HCT116 (cell line): Measurements from ENCODE around the gene SEC31B. TPM values are rescaled to one million over a fixed set of nuclear protein-coding genes. Genes with fewer than 3 reads are reported as not detected.

Experiments
- ATAC-seq: fragments of 200-7000 bp; cut with Tn5 transposase; 2 replicates; pipeline ENCODE4 v1.9.1; 2020; ENCODE audit warnings: mild to moderate bottlenecking, moderate library complexity
- BruUV-seq: library from RNA; stranded (reverse); fragments of 400-500 nt; replicated peaks from 2 replicates; lab custom pipeline; 2021; lab: Mats Ljungman, UMichigan
- CTCF ChIA-PET: fragments of 300-600 bp; sonication (Branson Sonifier 250); formaldehyde crosslinking; loops from one replicate; lab custom pipeline; 2021; ENCODE audit warnings: antibody characterized with exemption; lab: Charles Lee
- POLR2A ChIA-PET: fragments of 300-600, 350-600 bp; sonication (Branson Sonifier 250); formaldehyde crosslinking; loops from one replicate; lab custom pipeline; 2021; ENCODE audit warnings: antibody characterized with exemption; lab: Charles Lee
- RAD21 ChIA-PET, 2 experiments: fragments of 300-600 bp; sonication (Branson Sonifier 250); formaldehyde crosslinking; loops; one replicate each; lab custom pipeline; 2023; ENCODE audit warnings: low total read pairs in 2 of 2; ENCODE audit not compliant: uncharacterized antibody in 2 of 2, unreplicated experiment in 2 of 2, low non-redundant PET in 1 of 2; lab: Charles Lee
- DNase-seq: peaks from one replicate; pipeline ENCODE4 v3.0.0-alpha.2; 2010; ENCODE audit warnings: low read depth, low spot score
- H2AFZ ChIP-seq: fragments of 200-600 bp; shearing (Covaris generic), sonication (generic); 2 replicates; pipeline ENCODE4 v1.6.1; 2017; ENCODE audit warnings: low read depth, mixed run types, mixed read lengths, antibody characterized with exemption, low read length; ENCODE audit not compliant: poor library complexity, severe bottlenecking
- H3K27ac ChIP-seq: 2 replicates; pipeline ENCODE4 v1.5.1; 2012; ENCODE audit warnings: low read depth, low read length
- H3K27me3 ChIP-seq: fragments of 200-600 bp; sonication (generic); 2 replicates; pipeline ENCODE4 v1.6.1; 2016; ENCODE audit warnings: mixed run types, low read length, mixed read lengths; ENCODE audit not compliant: insufficient read depth
- H3K36me3 ChIP-seq, 2 experiments: fragments of 200-500 bp in 1 of 2; fragments of 200-600 bp in 1 of 2; sonication (Bioruptor generic) in 1 of 2; sonication (generic) in 1 of 2; 2 replicates each; pipeline versions ENCODE4 v1.5.1 to v1.6.1; 2014 to 2016; ENCODE audit warnings: low read length in 2 of 2, inconsistent platforms in 1 of 2, mixed read lengths in 1 of 2, mixed run types in 1 of 2; ENCODE audit not compliant: insufficient read depth in 2 of 2, control insufficient read depth in 1 of 2
- H3K4me1 ChIP-seq, 2 experiments: fragments of 200-600 bp in 1 of 2; sonication (generic) in 1 of 2; 2 replicates each; pipeline versions ENCODE4 v1.5.1 to v1.6.1; 2012 to 2017; ENCODE audit warnings: low read length in 2 of 2, inconsistent platforms in 1 of 2, mild to moderate bottlenecking in 1 of 2, mixed read lengths in 1 of 2, mixed run types in 1 of 2, moderate library complexity in 1 of 2; ENCODE audit not compliant: insufficient read depth in 2 of 2, control insufficient read depth in 1 of 2
- H3K4me2 ChIP-seq: fragments of 200-600 bp; sonication (generic); 2 replicates; pipeline ENCODE4 v1.6.1; 2017; ENCODE audit warnings: mixed run types, low read length, mixed read lengths
- H3K4me3 ChIP-seq, 2 experiments: fragments of 200-600 bp in 1 of 2; sonication (generic) in 1 of 2; replicated peaks in 1 of 2; 2 replicates each; pipeline ENCODE4 v1.5.1; 2011 to 2016; ENCODE audit warnings: low read length in 2 of 2, control low read depth in 1 of 2, low read depth in 1 of 2, mild to moderate bottlenecking in 1 of 2, mixed read lengths in 1 of 2, mixed run types in 1 of 2
- H3K79me2 ChIP-seq: fragments of 200-600 bp; sonication (generic); 2 replicates; pipeline ENCODE4 v1.6.1; 2017; ENCODE audit warnings: mild to moderate bottlenecking, mixed run types, low read length, moderate library complexity, mixed read lengths; ENCODE audit not compliant: insufficient read depth
- H3K9ac ChIP-seq: fragments of 200-600 bp; sonication (generic); 2 replicates; pipeline ENCODE4 v1.6.1; 2016; ENCODE audit warnings: low read length, mixed read lengths
- H3K9me2 ChIP-seq: fragments of 200-600 bp; sonication (generic), shearing (Covaris generic); 2 replicates; pipeline ENCODE4 v1.6.1; 2017; ENCODE audit warnings: mixed run types, mild to moderate bottlenecking, moderate library complexity; ENCODE audit not compliant: insufficient read depth
- H3K9me3 ChIP-seq, 2 experiments: fragments of 200-500 bp in 1 of 2; fragments of 200-600 bp in 1 of 2; sonication (Bioruptor generic) in 1 of 2; sonication (generic) in 1 of 2; 2 replicates each; pipeline ENCODE4 v1.6.1; 2014 to 2017; ENCODE audit warnings: low read length in 2 of 2, mixed read lengths in 2 of 2, inconsistent platforms in 1 of 2, low read depth in 1 of 2, mild to moderate bottlenecking in 1 of 2, mixed run types in 1 of 2, moderate library complexity in 1 of 2; ENCODE audit not compliant: control insufficient read depth in 1 of 2, insufficient read depth in 1 of 2
- H4K20me1 ChIP-seq: fragments of 200-600 bp; sonication (generic), shearing (Covaris generic); 2 replicates; pipeline ENCODE4 v1.6.1; 2017; ENCODE audit warnings: mixed run types, mild to moderate bottlenecking, moderate library complexity; ENCODE audit not compliant: insufficient read depth
- EGR1 ChIP-seq: IDR thresholded peaks from 2 replicates; pipeline ENCODE4 v1.6.1; 2012; ENCODE audit warnings: low read depth
- EZH2 ChIP-seq: fragments of 200-600 bp; sonication (generic); IDR thresholded peaks from 2 replicates; pipeline ENCODE4 v1.6.1; 2017; ENCODE audit warnings: antibody characterized with exemption, mixed run types
- EZH2phosphoT487 ChIP-seq: fragments of 200-600 bp; IDR thresholded peaks from 2 replicates; pipeline ENCODE4 v1.6.1; 2018; ENCODE audit warnings: antibody characterized with exemption, borderline replicate concordance
- JUND ChIP-seq: IDR thresholded peaks from 2 replicates; pipeline ENCODE4 v1.6.1; 2012
- POLR2A ChIP-seq: IDR thresholded peaks from 2 replicates; pipeline ENCODE4 v1.7.0; 2011; ENCODE audit warnings: borderline replicate concordance; ENCODE audit not compliant: insufficient read depth, insufficient read length; ENCODE audit errors: extremely low read depth
- SIN3A ChIP-seq: IDR thresholded peaks from 2 replicates; pipeline ENCODE4 v1.6.1; 2012; ENCODE audit warnings: low read depth
- SP1 ChIP-seq: IDR thresholded peaks from 2 replicates; pipeline ENCODE4 v1.6.1; 2012; ENCODE audit warnings: low read depth
- SRF ChIP-seq: IDR thresholded peaks from 2 replicates; pipeline ENCODE4 v1.6.1; 2012; ENCODE audit warnings: low read depth
- TCF7L2 ChIP-seq: IDR thresholded peaks from 2 replicates; pipeline ENCODE4 v1.7.0; 2011; ENCODE audit warnings: borderline replicate concordance, inconsistent platforms; ENCODE audit not compliant: insufficient read depth, insufficient read length; ENCODE audit errors: extremely low read depth
- intact Hi-C: fragments of 100-400 bp; cut with micrococcal nuclease; formaldehyde crosslinking; loops from 2 replicates; pipeline ENCODE4 v1.10.0; 2022
- total RNA-seq: library from RNA; stranded (reverse); gene quantifications from one replicate; pipeline ENCODE4 v1.2.1, GENCODE V29; 2021; ENCODE audit not compliant: unreplicated experiment
- TF ChIP-seq, protein P1 (sequence below): IDR thresholded peaks from 2 replicates; pipeline ENCODE4 v1.6.1; 2012
- TF ChIP-seq, protein P2 (sequence below): IDR thresholded peaks from 2 replicates; pipeline ENCODE4 v1.6.1; 2011; ENCODE audit warnings: mild to moderate bottlenecking, low read length, moderate library complexity; ENCODE audit not compliant: insufficient replicate concordance; ENCODE audit errors: extremely low read depth
- TF ChIP-seq, protein P3 (sequence below), 3 experiments: fragments of 200-600 bp in 1 of 3; sonication (generic) in 1 of 3; IDR thresholded peaks in 2 of 3; conservative IDR thresholded peaks in 1 of 3; 2 replicates each; pipeline ENCODE4 v1.5.1; 2012 to 2017; ENCODE audit warnings: low read depth in 2 of 3, low read length in 2 of 3, antibody characterized with exemption in 1 of 3, borderline replicate concordance in 1 of 3, control low read depth in 1 of 3, mild to moderate bottlenecking in 1 of 3, mixed read lengths in 1 of 3, mixed run types in 1 of 3, moderate library complexity in 1 of 3; ENCODE audit not compliant: insufficient read depth in 1 of 3

SEC31B gene
- total RNA-seq, 1 experiment from 2014 or later: 30.9 TPM

DNA sequence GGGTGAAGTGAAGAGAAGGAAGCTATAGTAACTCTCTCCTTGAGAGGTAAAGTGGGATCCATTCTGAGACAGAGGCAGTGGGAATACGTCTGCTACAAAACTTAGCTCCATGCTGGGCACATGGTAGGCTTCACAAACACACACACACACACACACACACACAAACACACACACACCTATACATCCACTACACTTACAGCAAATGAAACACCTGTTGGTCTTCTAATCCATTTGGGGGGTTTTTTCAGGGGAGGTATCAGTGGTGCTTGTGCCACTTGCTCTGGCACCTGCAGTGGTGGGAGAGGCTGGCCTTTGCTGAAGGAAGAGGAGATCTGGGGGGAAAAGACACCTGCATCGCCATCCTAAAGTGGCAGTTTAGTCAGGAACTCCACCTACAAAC is 14.5 kb downstream of the SEC31B start (continued):
- TF ChIP-seq TCF7L2 (no peak), JUND (no peak), POLR2A (no peak), EZH2phosphoT487 (no peak), SRF (no peak)
- TF ChIP-seq, protein P1, sequence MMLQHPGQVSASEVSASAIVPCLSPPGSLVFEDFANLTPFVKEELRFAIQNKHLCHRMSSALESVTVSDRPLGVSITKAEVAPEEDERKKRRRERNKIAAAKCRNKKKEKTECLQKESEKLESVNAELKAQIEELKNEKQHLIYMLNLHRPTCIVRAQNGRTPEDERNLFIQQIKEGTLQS: no peak
- TF ChIP-seq, protein P2, sequence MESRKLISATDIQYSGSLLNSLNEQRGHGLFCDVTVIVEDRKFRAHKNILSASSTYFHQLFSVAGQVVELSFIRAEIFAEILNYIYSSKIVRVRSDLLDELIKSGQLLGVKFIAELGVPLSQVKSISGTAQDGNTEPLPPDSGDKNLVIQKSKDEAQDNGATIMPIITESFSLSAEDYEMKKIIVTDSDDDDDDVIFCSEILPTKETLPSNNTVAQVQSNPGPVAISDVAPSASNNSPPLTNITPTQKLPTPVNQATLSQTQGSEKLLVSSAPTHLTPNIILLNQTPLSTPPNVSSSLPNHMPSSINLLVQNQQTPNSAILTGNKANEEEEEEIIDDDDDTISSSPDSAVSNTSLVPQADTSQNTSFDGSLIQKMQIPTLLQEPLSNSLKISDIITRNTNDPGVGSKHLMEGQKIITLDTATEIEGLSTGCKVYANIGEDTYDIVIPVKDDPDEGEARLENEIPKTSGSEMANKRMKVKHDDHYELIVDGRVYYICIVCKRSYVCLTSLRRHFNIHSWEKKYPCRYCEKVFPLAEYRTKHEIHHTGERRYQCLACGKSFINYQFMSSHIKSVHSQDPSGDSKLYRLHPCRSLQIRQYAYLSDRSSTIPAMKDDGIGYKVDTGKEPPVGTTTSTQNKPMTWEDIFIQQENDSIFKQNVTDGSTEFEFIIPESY: no peak

DNA sequence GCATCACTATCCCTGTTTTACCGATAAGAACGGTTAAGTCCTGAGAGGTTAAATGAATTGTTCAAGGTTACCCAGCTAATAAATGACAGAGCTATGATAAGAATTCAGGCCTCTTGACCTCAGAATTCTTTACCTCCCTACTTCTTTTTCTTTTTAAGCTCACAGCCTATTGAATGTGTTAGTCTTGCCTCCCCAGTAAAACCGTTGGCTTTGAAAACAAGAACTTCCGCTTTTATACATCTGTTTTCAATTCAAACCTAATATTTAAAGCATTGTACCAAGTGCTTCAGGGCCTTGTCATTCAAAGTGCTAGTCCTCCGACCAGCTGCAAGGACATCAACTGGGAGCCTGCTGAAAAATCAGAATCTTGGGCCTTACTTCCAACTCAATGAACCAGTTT is 15.6 kb downstream of the SEC31B start:
- POLR2A ChIA-PET: no interaction called here
- H4K20me1 ChIP-seq: no peaks in the 10 kb centered on the region
- H3K9me3 ChIP-seq: no peaks in the 10 kb centered on the region
- TF ChIP-seq EZH2 (no peak), EGR1 (no peak), SIN3A (no peak), SP1 (no peak)
- TF ChIP-seq, protein P3, sequence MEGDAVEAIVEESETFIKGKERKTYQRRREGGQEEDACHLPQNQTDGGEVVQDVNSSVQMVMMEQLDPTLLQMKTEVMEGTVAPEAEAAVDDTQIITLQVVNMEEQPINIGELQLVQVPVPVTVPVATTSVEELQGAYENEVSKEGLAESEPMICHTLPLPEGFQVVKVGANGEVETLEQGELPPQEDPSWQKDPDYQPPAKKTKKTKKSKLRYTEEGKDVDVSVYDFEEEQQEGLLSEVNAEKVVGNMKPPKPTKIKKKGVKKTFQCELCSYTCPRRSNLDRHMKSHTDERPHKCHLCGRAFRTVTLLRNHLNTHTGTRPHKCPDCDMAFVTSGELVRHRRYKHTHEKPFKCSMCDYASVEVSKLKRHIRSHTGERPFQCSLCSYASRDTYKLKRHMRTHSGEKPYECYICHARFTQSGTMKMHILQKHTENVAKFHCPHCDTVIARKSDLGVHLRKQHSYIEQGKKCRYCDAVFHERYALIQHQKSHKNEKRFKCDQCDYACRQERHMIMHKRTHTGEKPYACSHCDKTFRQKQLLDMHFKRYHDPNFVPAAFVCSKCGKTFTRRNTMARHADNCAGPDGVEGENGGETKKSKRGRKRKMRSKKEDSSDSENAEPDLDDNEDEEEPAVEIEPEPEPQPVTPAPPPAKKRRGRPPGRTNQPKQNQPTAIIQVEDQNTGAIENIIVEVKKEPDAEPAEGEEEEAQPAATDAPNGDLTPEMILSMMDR (IDR thresholded peaks at IDR 0.05 in 2 of 3, conservative IDR thresholded peaks at IDR 0.05 in 1 of 3; ENCODE audit: borderline replicate concordance in 1 of 3, insufficient read depth in 1 of 3, low read depth in 2 of 3, low read length in 2 of 3): no peak
- H3K4me2 ChIP-seq: no peak overlapping the region
- H3K27ac ChIP-seq: no peak overlapping the region
- ATAC-seq: no peak
- H3K36me3 ChIP-seq: peaks cover 28 to 50% of the 10 kb centered on the region in 2 experiments; a peak in 3 of 4 replicates
- H3K4me1 ChIP-seq: peaks cover 0 to 4% of the 10 kb centered on the region in 2 experiments; a peak in 1 of 4 replicates
- H3K27me3 ChIP-seq: no peaks in the 10 kb centered on the region
- H3K9ac ChIP-seq: no peak overlapping the region
- no peak overlapping the region for H3K4me3 ChIP-seq
- no peak overlapping the region for H2AFZ ChIP-seq
- RAD21 ChIA-PET: no interaction called here
- CTCF ChIA-PET: interaction anchor here (1.1 kb wide), 1 partner anchor 13 kb away, joined by 3 read pairs; no protein-coding TSS in a partner anchor
- DNase-seq: no peak
- intact Hi-C loops: no loop called here
- BruUV-seq: no TSS peak
- H3K79me2 ChIP-seq: no peaks in the 10 kb centered on the region
- no peaks in the 10 kb centered on the region for H3K9me2 ChIP-seq
